Endothelial cell (in vitro differentiated cells): ENCODE measurements around the gene SH3RF3. TPM values are rescaled to one million over a fixed set of nuclear protein-coding genes. Genes with fewer than 3 reads are reported as not detected.

Source experiments
- DNase-seq: peaks from one replicate; pipeline ENCODE4 v3.0.0; 2021; ENCODE audit warnings: low spot score
- H3K27ac Mint-ChIP-seq: one replicate; pipeline ENCODE4 v1.8.0; 2021; ENCODE audit warnings: mixed read lengths, inconsistent platforms; ENCODE audit not compliant: unreplicated experiment
- H3K27me3 Mint-ChIP-seq: one replicate; pipeline ENCODE4 v1.8.0; 2021; ENCODE audit warnings: mild to moderate bottlenecking, moderate library complexity, mixed read lengths, inconsistent platforms; ENCODE audit not compliant: unreplicated experiment
- H3K36me3 Mint-ChIP-seq: one replicate; pipeline ENCODE4 v1.8.0; 2021; ENCODE audit warnings: mild to moderate bottlenecking, low read depth, mixed read lengths, inconsistent platforms; ENCODE audit not compliant: unreplicated experiment
- H3K4me1 Mint-ChIP-seq: one replicate; pipeline ENCODE4 v1.8.0; 2021; ENCODE audit warnings: mild to moderate bottlenecking, mixed read lengths, inconsistent platforms; ENCODE audit not compliant: unreplicated experiment
- H3K4me3 Mint-ChIP-seq: one replicate; pipeline ENCODE4 v1.8.0; 2021; ENCODE audit warnings: mild to moderate bottlenecking, mixed read lengths, inconsistent platforms; ENCODE audit not compliant: unreplicated experiment
- H3K9me3 Mint-ChIP-seq: one replicate; pipeline ENCODE4 v1.8.0; 2021; ENCODE audit warnings: mixed read lengths, inconsistent platforms; ENCODE audit not compliant: unreplicated experiment
- CTCF ChIP-seq: fragments of 200-600 bp; sonication (generic); IDR thresholded peaks from one replicate; pipeline ENCODE4 v1.5.0; 2021; ENCODE audit warnings: antibody characterized with exemption; ENCODE audit not compliant: unreplicated experiment
- total RNA-seq: library from RNA; stranded (reverse); fragmentation: NEBNext Ultra II Directional; extraction: Animal tissue kit (Norgen Biotek cat#: 25700); gene quantifications from one replicate; pipeline ENCODE4 v1.2.1, GENCODE V29; 2021; ENCODE audit not compliant: unreplicated experiment

SH3RF3 gene
- total RNA-seq, 1 donor from 2014 or later, result 12.8 TPM

GRCh38 chr2:109321570-109321969, 192.6 kb downstream of the SH3RF3 start:
- no peak overlapping the region for H3K4me3 Mint-ChIP-seq
- no peak for TF ChIP-seq CTCF
- no peak for DNase-seq
- no peaks in the 10 kb centered on the region for H3K9me3 Mint-ChIP-seq
- H3K36me3 Mint-ChIP-seq, result peaks cover 4% of the 10 kb centered on the region
- peaks cover 8% of the 10 kb centered on the region for H3K27me3 Mint-ChIP-seq
- no peak overlapping the region for H3K27ac Mint-ChIP-seq
- peaks cover 16% of the 10 kb centered on the region for H3K4me1 Mint-ChIP-seq

GRCh38 chr2:109322111-109322510, 193.1 kb downstream of the SH3RF3 start:
- Mint-ChIP-seq H3K9me3 (no peaks in the 10 kb centered on the region), H3K4me3 (no peak overlapping the region), H3K27ac (no peak overlapping the region), H3K4me1 (peaks cover 16% of the 10 kb centered on the region), H3K36me3 (peaks cover 4% of the 10 kb centered on the region), H3K27me3 (peaks cover 8% of the 10 kb centered on the region)
- TF ChIP-seq CTCF, result no peak
- no peak for DNase-seq

- DNase-seq, result no peak
- no peak overlapping the region for H3K27ac Mint-ChIP-seq
- no peak for TF ChIP-seq CTCF
- H3K4me3 Mint-ChIP-seq, result no peak overlapping the region
- peaks cover 7% of the 10 kb centered on the region for H3K27me3 Mint-ChIP-seq
- peaks cover 13% of the 10 kb centered on the region for H3K4me1 Mint-ChIP-seq
- H3K36me3 Mint-ChIP-seq, result peaks cover 4% of the 10 kb centered on the region
- H3K9me3 Mint-ChIP-seq, result no peaks in the 10 kb centered on the region
Measured at GRCh38 chr2:109322641-109323040, 193.6 kb downstream of the SH3RF3 start.

- Mint-ChIP-seq H3K4me3 (no peak overlapping the region), H3K27me3 (peaks cover 2% of the 10 kb centered on the region), H3K4me1 (peaks cover 11% of the 10 kb centered on the region), H3K36me3 (peaks cover 4% of the 10 kb centered on the region), H3K9me3 (no peaks in the 10 kb centered on the region), H3K27ac (no peak overlapping the region)
- no peak for DNase-seq
- no peak for TF ChIP-seq CTCF
Measured at GRCh38 chr2:109324861-109325260, 195.9 kb downstream of the SH3RF3 start.

- H3K4me3 Mint-ChIP-seq, result no peak overlapping the region
- H3K4me1 Mint-ChIP-seq, result peaks cover 15% of the 10 kb centered on the region
- H3K27ac Mint-ChIP-seq, result no peak overlapping the region
- DNase-seq, result no peak
- H3K27me3 Mint-ChIP-seq, result peaks cover 2% of the 10 kb centered on the region
- peaks cover 4% of the 10 kb centered on the region for H3K36me3 Mint-ChIP-seq
- no peak for TF ChIP-seq CTCF
- H3K9me3 Mint-ChIP-seq, result no peaks in the 10 kb centered on the region
Measured at GRCh38 chr2:109325570-109325969, 196.6 kb downstream of the SH3RF3 start.
